KMS-11 (cell line): ENCODE results near the gene DTL.

Source experiments
- H2AFZ ChIP-seq: fragments of 200-600 bp; sonication (generic); 2 replicates; pipeline ENCODE4 v1.6.1; 2016; ENCODE audit warnings: antibody characterized with exemption, mixed run types, low read depth
- H3K27ac ChIP-seq: fragments of 200-600 bp; sonication (generic); 2 replicates; pipeline ENCODE4 v1.6.1; 2016; ENCODE audit warnings: mild to moderate bottlenecking, mixed run types
- H3K27me3 ChIP-seq: fragments of 200-600 bp; sonication (generic); 2 replicates; pipeline ENCODE4 v1.6.1; 2017; ENCODE audit warnings: mild to moderate bottlenecking, low read depth, mixed run types, moderate library complexity; ENCODE audit not compliant: insufficient read depth
- H3K36me3 ChIP-seq: fragments of 200-600 bp; sonication (generic); 2 replicates; pipeline ENCODE4 v1.6.1; 2017; ENCODE audit warnings: mild to moderate bottlenecking, mixed run types; ENCODE audit not compliant: insufficient read depth
- H3K4me1 ChIP-seq: fragments of 200-600 bp; sonication (generic); 2 replicates; pipeline ENCODE4 v1.6.1; 2016; ENCODE audit warnings: mild to moderate bottlenecking, low read depth, mixed run types; ENCODE audit not compliant: poor library complexity, severe bottlenecking
- H3K4me2 ChIP-seq: fragments of 200-600 bp; sonication (generic); 2 replicates; pipeline ENCODE4 v1.7.0; 2016; ENCODE audit warnings: mild to moderate bottlenecking, mixed run types
- H3K4me3 ChIP-seq: fragments of 200-600 bp; sonication (generic); IDR thresholded peaks from 2 replicates; pipeline ENCODE4 v1.6.1; 2017; ENCODE audit warnings: low read depth, low read length, mixed read lengths; ENCODE audit not compliant: insufficient read depth
- H3K79me2 ChIP-seq: fragments of 200-600 bp; sonication (generic); 2 replicates; pipeline ENCODE4 v1.6.1; 2016; ENCODE audit warnings: low read depth, mixed run types; ENCODE audit not compliant: insufficient read depth
- H3K9ac ChIP-seq: fragments of 200-600 bp; sonication (generic); 2 replicates; pipeline ENCODE4 v1.6.1; 2016; ENCODE audit warnings: mild to moderate bottlenecking, mixed run types
- H4K20me1 ChIP-seq: fragments of 200-600 bp; sonication (generic); 2 replicates; pipeline ENCODE4 v1.6.1; 2016; ENCODE audit warnings: mild to moderate bottlenecking, mixed run types; ENCODE audit not compliant: insufficient read depth
- TF ChIP-seq, protein P1 (sequence below): fragments of 200-600 bp; sonication (generic); conservative IDR thresholded peaks from 2 replicates; pipeline ENCODE4 v1.6.1; 2017; ENCODE audit warnings: low read depth, mild to moderate bottlenecking, antibody characterized with exemption, low read length, moderate library complexity, mixed read lengths

DTL gene

DNA sequence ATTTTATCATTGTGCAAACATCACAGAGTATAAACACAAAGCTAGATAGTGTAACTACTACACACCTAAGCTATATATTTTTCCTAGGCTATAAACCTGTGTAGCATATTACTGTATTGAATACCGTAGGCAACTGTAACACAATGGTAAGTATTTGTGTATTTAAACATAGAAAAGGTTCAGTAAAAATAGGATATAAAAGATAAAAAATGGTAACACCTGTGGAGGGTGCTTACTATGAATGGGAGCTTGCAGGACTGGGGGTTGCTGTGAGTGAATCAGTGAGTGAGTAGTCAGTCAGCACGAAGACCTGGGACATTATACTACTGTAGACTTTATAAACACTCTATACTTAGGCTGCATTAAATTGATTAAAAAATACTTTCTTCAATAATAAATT lies 4.1 kb downstream of the DTL start:
- peak overlapping the region; percentile 77 for H3K4me2 ChIP-seq
- H2AFZ ChIP-seq = no peak overlapping the region
- H3K4me3 ChIP-seq = no peak overlapping the region
- no peaks in the 10 kb centered on the region for H3K27me3 ChIP-seq
- TF ChIP-seq, protein P1, sequence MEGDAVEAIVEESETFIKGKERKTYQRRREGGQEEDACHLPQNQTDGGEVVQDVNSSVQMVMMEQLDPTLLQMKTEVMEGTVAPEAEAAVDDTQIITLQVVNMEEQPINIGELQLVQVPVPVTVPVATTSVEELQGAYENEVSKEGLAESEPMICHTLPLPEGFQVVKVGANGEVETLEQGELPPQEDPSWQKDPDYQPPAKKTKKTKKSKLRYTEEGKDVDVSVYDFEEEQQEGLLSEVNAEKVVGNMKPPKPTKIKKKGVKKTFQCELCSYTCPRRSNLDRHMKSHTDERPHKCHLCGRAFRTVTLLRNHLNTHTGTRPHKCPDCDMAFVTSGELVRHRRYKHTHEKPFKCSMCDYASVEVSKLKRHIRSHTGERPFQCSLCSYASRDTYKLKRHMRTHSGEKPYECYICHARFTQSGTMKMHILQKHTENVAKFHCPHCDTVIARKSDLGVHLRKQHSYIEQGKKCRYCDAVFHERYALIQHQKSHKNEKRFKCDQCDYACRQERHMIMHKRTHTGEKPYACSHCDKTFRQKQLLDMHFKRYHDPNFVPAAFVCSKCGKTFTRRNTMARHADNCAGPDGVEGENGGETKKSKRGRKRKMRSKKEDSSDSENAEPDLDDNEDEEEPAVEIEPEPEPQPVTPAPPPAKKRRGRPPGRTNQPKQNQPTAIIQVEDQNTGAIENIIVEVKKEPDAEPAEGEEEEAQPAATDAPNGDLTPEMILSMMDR = no peak
- peaks cover 4% of the 10 kb centered on the region; the same call in 1 of the 2 replicates for H3K36me3 ChIP-seq
- no peak overlapping the region for H3K9ac ChIP-seq
- peaks cover 26% of the 10 kb centered on the region for H4K20me1 ChIP-seq
- H3K27ac ChIP-seq = no peak overlapping the region
- peaks cover 55% of the 10 kb centered on the region for H3K4me1 ChIP-seq
- peaks cover 88% of the 10 kb centered on the region for H3K79me2 ChIP-seq

DNA sequence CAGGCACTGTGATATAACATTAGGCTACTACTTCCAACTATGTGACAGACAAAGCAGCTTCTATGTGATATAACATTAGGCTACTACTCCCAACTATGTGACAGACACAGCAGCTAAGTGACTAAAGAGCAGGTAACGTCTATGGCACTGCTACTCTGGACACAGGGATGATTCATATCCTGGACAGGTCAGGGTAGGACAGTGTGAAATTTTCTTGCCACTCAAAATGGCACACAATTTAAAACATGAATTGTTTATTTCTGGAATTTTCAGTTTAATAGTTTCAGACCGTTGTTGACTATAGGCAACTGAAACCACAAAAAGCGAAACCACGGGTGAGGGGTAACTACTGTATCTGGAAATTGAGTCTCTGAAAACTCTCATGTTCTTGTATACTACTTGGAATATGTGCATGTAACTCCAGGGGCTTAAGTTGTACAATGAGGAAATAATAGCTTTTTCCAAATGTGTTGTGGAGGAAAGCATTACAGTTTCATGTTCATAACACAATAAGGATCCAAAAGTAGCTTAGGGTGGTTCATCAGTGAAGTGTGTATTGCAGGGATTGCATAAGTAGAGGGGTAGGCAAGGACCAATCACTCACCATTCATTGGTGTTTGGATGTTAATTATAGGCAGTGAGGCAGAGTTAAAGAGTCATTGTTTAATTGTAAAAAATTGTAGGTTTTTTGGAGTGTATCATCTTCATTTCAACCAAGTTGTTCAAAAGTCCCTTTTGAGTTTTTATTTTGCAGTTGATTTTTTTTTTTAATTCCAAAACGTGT lies 5.3 kb downstream of the DTL start:
- Histone ChIP-seq H2AFZ (no peak overlapping the region), H3K36me3 (peaks cover 4% of the 10 kb centered on the region; the same call in 1 of the 2 replicates), H3K79me2 (peaks cover 96% of the 10 kb centered on the region), H4K20me1 (peaks cover 26% of the 10 kb centered on the region), H3K27me3 (no peaks in the 10 kb centered on the region), H3K4me2 (peak overlapping the region; percentile 77), H3K27ac (peak overlapping the region; percentile 1; the same call in 1 of the 2 replicates), H3K4me3 (no peak overlapping the region), H3K4me1 (peaks cover 55% of the 10 kb centered on the region), H3K9ac (no peak overlapping the region)
- TF ChIP-seq, protein P1 = no peak

DNA sequence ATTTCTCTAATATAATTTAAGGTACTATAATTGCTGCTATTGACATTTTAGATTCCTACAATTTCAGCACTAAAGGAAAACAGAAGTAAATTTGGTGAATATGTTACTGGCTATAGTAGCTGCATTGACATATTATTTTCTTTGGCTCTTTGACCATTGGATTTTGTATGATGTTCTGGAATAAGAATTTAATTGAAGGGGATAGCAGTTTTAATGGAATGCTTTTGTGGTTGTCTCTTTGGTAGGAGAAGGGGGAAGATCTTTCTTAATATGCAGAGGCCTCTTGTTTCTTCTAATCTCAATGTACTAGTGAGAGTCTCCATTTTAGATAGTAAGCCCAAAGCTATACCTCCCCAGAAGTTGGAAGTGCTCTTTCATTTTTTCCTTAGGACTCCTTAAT lies 6.9 kb downstream of the DTL start:
- TF ChIP-seq, protein P1 = no peak
- H3K4me3 ChIP-seq = no peak overlapping the region
- H2AFZ ChIP-seq = no peak overlapping the region
- no peak overlapping the region for H3K27ac ChIP-seq
- peaks cover 22% of the 10 kb centered on the region for H4K20me1 ChIP-seq
- no peak overlapping the region for H3K4me2 ChIP-seq
- peaks cover 7% of the 10 kb centered on the region; the same call in 1 of the 2 replicates for H3K36me3 ChIP-seq
- H3K27me3 ChIP-seq = no peaks in the 10 kb centered on the region
- H3K4me1 ChIP-seq = peaks cover 48% of the 10 kb centered on the region
- H3K9ac ChIP-seq = no peak overlapping the region
- peaks cover 81% of the 10 kb centered on the region for H3K79me2 ChIP-seq

DNA sequence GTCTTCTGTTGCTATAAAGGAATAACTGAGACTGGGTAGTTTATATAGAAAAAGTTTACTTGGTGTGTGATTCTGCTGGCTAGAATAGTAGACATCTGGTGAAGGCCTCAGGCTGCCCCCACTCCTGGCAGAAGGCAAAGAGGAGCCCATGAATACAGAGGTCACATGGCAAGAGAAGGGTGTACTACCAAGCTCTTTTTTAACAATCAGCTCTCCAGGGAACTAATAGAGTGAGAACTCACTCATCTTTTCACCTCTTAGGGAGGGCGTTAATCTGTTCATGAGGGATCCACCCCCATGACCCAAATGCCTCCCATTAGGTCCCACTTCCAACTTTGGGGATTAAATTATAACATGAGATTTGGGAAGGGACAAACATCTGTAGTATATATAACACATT lies 9.3 kb downstream of the DTL start:
- H2AFZ ChIP-seq = no peak overlapping the region
- peaks cover 11% of the 10 kb centered on the region for H4K20me1 ChIP-seq
- no peak overlapping the region for H3K9ac ChIP-seq
- no peaks in the 10 kb centered on the region for H3K27me3 ChIP-seq
- no peak overlapping the region for H3K4me3 ChIP-seq
- no peak overlapping the region for H3K4me2 ChIP-seq
- peaks cover 70% of the 10 kb centered on the region for H3K79me2 ChIP-seq
- TF ChIP-seq, protein P1 = no peak
- H3K4me1 ChIP-seq = peaks cover 24% of the 10 kb centered on the region
- H3K36me3 ChIP-seq = peaks cover 7% of the 10 kb centered on the region; the same call in 1 of the 2 replicates
- no peak overlapping the region for H3K27ac ChIP-seq
